A549 (cell line): Measurements from ENCODE around the gene RIMBP2. TPM values are rescaled to one million over a fixed set of nuclear protein-coding genes. Genes with fewer than 3 reads are reported as not detected.

ENCODE experiments used
- ATAC-seq, 2 experiments: fragments of 200-7000 bp in 1 of 2; fragments of >200 bp in 1 of 2; cut with Nextera tagmentation in 1 of 2; cut with Tn5 transposase in 1 of 2; 3 replicates each; pipeline versions ENCODE4 v1.8.0 to v1.9.1; 2018 to 2020; ENCODE audit warnings: mild to moderate bottlenecking in 1 of 2, moderate library complexity in 1 of 2
- CTCF ChIA-PET: fragments of 300-600 bp; sonication (Branson Sonifier 250); formaldehyde crosslinking; extraction: SDS; loops from one replicate; lab custom pipeline; 2021; ENCODE audit warnings: antibody characterized with exemption, inconsistent platforms; lab: Yijun Ruan, JAX
- POLR2A ChIA-PET: fragments of 350-600 bp; formaldehyde crosslinking; extraction: SDS; loops from one replicate; lab custom pipeline; 2021; ENCODE audit warnings: antibody characterized with exemption, inconsistent platforms; lab: Yijun Ruan, JAX
- DNase-seq, 2 experiments: peaks; one replicate each; pipeline versions ENCODE4 v3.0.0 to v3.0.0-alpha.2; 2011 to 2016; ENCODE audit warnings: low read depth in 1 of 2, low spot score in 1 of 2
- FAIRE-seq: peaks from 2 replicates; lab custom pipeline; 2011; peaks lifted over from hg19 to GRCh38; lab: Jason Lieb, UNC
- H3K27ac ChIP-seq, 2 experiments: fragments of >200 bp; sonication (Bioruptor Twin); formaldehyde crosslinking; 3 replicates each; pipeline ENCODE4 v1.5.1; 2016 to 2017
- H3K4me1 ChIP-seq: fragments of >200 bp; sonication (Bioruptor Twin); formaldehyde crosslinking; 3 replicates; pipeline ENCODE4 v1.6.1; 2016
- H3K4me2 ChIP-seq: fragments of >200 bp; sonication (Bioruptor Twin); formaldehyde crosslinking; 3 replicates; pipeline ENCODE4 v1.6.1; 2016
- H3K4me3 ChIP-seq: fragments of >200 bp; sonication (Bioruptor Twin); formaldehyde crosslinking; 3 replicates; pipeline ENCODE4 v1.5.1; 2016
- H3K9me3 ChIP-seq: fragments of >200 bp; sonication (Bioruptor Twin); formaldehyde crosslinking; 3 replicates; pipeline ENCODE4 v1.6.1; 2016
- BHLHE40 ChIP-seq: IDR thresholded peaks from 2 replicates; pipeline ENCODE4 v1.6.1; 2012; ENCODE audit warnings: low read depth, low read length, inconsistent platforms
- CBX2 ChIP-seq: fragments of 200-600 bp; sonication (generic); IDR thresholded peaks from 2 replicates; pipeline ENCODE4 v1.6.1; 2016; ENCODE audit warnings: low read depth, mild to moderate bottlenecking, borderline replicate concordance
- CEBPB ChIP-seq, 2 experiments: fragments of >200 bp in 1 of 2; sonication (Bioruptor Twin) in 1 of 2; formaldehyde crosslinking in 1 of 2; IDR thresholded peaks; 2 replicates each; pipeline ENCODE4 v1.6.1; 2012 to 2016
- ESRRA ChIP-seq: fragments of 150-350 bp; IDR thresholded peaks from 2 replicates; pipeline ENCODE4 v1.6.1; 2014; ENCODE audit warnings: mild to moderate bottlenecking, low read length, borderline replicate concordance
- FOSB ChIP-seq: fragments of 250-450 bp; sonication (Bioruptor Pico); IDR thresholded peaks from 2 replicates; pipeline ENCODE4 v1.5.0; 2020; ENCODE audit warnings: mild to moderate bottlenecking, moderate library complexity
- FOSL2 ChIP-seq, 2 experiments: fragments of 450-650 bp in 1 of 2; fragments of >200 bp in 1 of 2; sonication (Bioruptor Twin) in 1 of 2; formaldehyde crosslinking; IDR thresholded peaks; 2 replicates each; pipeline versions ENCODE4 v1.5.0 to v1.6.1; 2016 to 2020; ENCODE audit warnings: mild to moderate bottlenecking in 1 of 2, moderate library complexity in 1 of 2
- GATA3 ChIP-seq: IDR thresholded peaks from 2 replicates; pipeline ENCODE4 v1.6.1; 2012; ENCODE audit warnings: borderline replicate concordance
- HDAC2 ChIP-seq: fragments of 200-600 bp; sonication (generic); IDR thresholded peaks from 2 replicates; pipeline ENCODE4 v1.6.1; 2016
- HOXA7 ChIP-seq: fragments of 250-450 bp; sonication (Bioruptor Pico); IDR thresholded peaks from 2 replicates; pipeline ENCODE4 v1.5.0; 2020; ENCODE audit warnings: mild to moderate bottlenecking, moderate library complexity
- HOXB5 ChIP-seq: fragments of 250-450 bp; sonication (Bioruptor Pico); IDR thresholded peaks from 2 replicates; pipeline ENCODE4 v1.5.0; 2020; ENCODE audit warnings: mild to moderate bottlenecking, moderate library complexity
- JUN ChIP-seq, 2 experiments: fragments of >200 bp; sonication (Bioruptor Twin); formaldehyde crosslinking; IDR thresholded peaks; 2 replicates in 1 of 2; 3 replicates in 1 of 2; pipeline ENCODE4 v1.6.1; 2016 to 2017
- JUNB ChIP-seq: fragments of >200 bp; sonication (Bioruptor Twin); formaldehyde crosslinking; IDR thresholded peaks from 2 replicates; pipeline ENCODE4 v1.6.1; 2016
- MAFK ChIP-seq: fragments of 450-650 bp; IDR thresholded peaks from 2 replicates; pipeline ENCODE4 v1.6.1; 2014; ENCODE audit not compliant: partially characterized antibody
- MAZ ChIP-seq: fragments of 150-350 bp; IDR thresholded peaks from 2 replicates; pipeline ENCODE4 v1.6.1; 2014; ENCODE audit warnings: antibody characterized with exemption, low read depth, low read length, borderline replicate concordance
- NR3C1 ChIP-seq: fragments of >200 bp; sonication (Bioruptor Twin); formaldehyde crosslinking; IDR thresholded peaks from 3 replicates; pipeline ENCODE4 v1.6.1; 2017
- POLR2A ChIP-seq: IDR thresholded peaks from 2 replicates; pipeline ENCODE4 v1.6.1; 2012; ENCODE audit warnings: mild to moderate bottlenecking, low read length
- POLR2AphosphoS2 ChIP-seq: conservative IDR thresholded peaks from 2 replicates; pipeline ENCODE4 v1.6.1; 2012; ENCODE audit warnings: low read length, improper control_type of control experiment, inconsistent platforms
- RAD21 ChIP-seq, 2 experiments: fragments of >200 bp in 1 of 2; sonication (Bioruptor Twin) in 1 of 2; formaldehyde crosslinking in 1 of 2; IDR thresholded peaks in 1 of 2; conservative IDR thresholded peaks in 1 of 2; 2 replicates in 1 of 2; 3 replicates in 1 of 2; pipeline ENCODE4 v1.6.1; 2012 to 2018; ENCODE audit warnings: inconsistent platforms in 1 of 2
- RCOR1 ChIP-seq: fragments of 150-350 bp; IDR thresholded peaks from 2 replicates; pipeline ENCODE4 v1.6.1; 2014; ENCODE audit warnings: antibody characterized with exemption, low read length, low read depth
- SMC3 ChIP-seq: fragments of >200 bp; sonication (Bioruptor Twin); formaldehyde crosslinking; IDR thresholded peaks from 3 replicates; pipeline ENCODE4 v1.6.1; 2018; ENCODE audit warnings: inconsistent platforms
- SREBF2 ChIP-seq: fragments of 450-650 bp; IDR thresholded peaks from 2 replicates; pipeline ENCODE4 v1.6.1; 2014; ENCODE audit warnings: mild to moderate bottlenecking, moderate library complexity
- TFCP2L1 ChIP-seq: fragments of 250-450 bp; sonication (Bioruptor Pico); IDR thresholded peaks from 2 replicates; pipeline ENCODE4 v1.5.0; 2021; ENCODE audit warnings: mild to moderate bottlenecking
- ZC3H11A ChIP-seq: fragments of 450-650 bp; IDR thresholded peaks from 2 replicates; pipeline ENCODE4 v1.6.1; 2014; ENCODE audit warnings: antibody characterized with exemption, mild to moderate bottlenecking
- ZFP36 ChIP-seq: fragments of 450-650 bp; IDR thresholded peaks from 2 replicates; pipeline ENCODE4 v1.6.1; 2014; ENCODE audit warnings: borderline replicate concordance; ENCODE audit not compliant: partially characterized antibody
- ZNF302 ChIP-seq: fragments of 250-450 bp; sonication (Bioruptor Pico); IDR thresholded peaks from 2 replicates; pipeline ENCODE4 v1.9.0; 2021; ENCODE audit warnings: inconsistent platforms, mild to moderate bottlenecking, moderate library complexity
- ZSCAN20 ChIP-seq: fragments of 250-450 bp; sonication (Bioruptor Pico); IDR thresholded peaks from 2 replicates; pipeline ENCODE4 v1.8.0; 2022; ENCODE audit warnings: mild to moderate bottlenecking, moderate library complexity
- WGBS: methylation state at CpG from one replicate; pipeline ENCODE4 v1.1.6; 2017; ENCODE audit errors: missing lambda C conversion rate; 5-methylcytosine and 5-hydroxymethylcytosine counted together
- polyA plus RNA-seq, 4 experiments: library from polyadenylated mRNA; depleted of rRNA in 3 of 4; stranded (reverse); fragments of >200 nt; fragmentation: RNase III in 1 of 4; extraction: RNeasy Plus Mini Kit Qiagen cat#74134 plus additional on column Dnase treatment in 1 of 4; gene quantifications; 2 replicates in 3 of 4; 3 replicates in 1 of 4; pipeline ENCODE4 v1.2.3, GENCODE V29; 2011 to 2017
- TF ChIP-seq, protein P1 (sequence below): IDR thresholded peaks from 2 replicates; pipeline ENCODE4 v1.6.1; 2012
- TF ChIP-seq, protein P2 (sequence below): IDR thresholded peaks from 2 replicates; pipeline ENCODE4 v1.6.1; 2012
- TF ChIP-seq, protein P3 (sequence below): fragments of >200 bp; sonication (Bioruptor Twin); formaldehyde crosslinking; IDR thresholded peaks from 2 replicates; pipeline ENCODE4 v1.6.1; 2016
- TF ChIP-seq, protein P4 (sequence below): fragments of 450-650 bp; IDR thresholded peaks from 2 replicates; pipeline ENCODE4 v1.6.1; 2014; ENCODE audit warnings: antibody characterized with exemption
- TF ChIP-seq, protein P5 (sequence below): fragments of >200 bp; sonication (Bioruptor Twin); formaldehyde crosslinking; IDR thresholded peaks from 3 replicates; pipeline ENCODE4 v1.6.1; 2016
- TF ChIP-seq, protein P6 (sequence below): fragments of 150-350 bp; IDR thresholded peaks from 2 replicates; pipeline ENCODE4 v1.6.1; 2014; ENCODE audit warnings: low read depth, mild to moderate bottlenecking, low read length
- TF ChIP-seq, protein P7 (sequence below): IDR thresholded peaks from 2 replicates; pipeline ENCODE4 v1.6.1; 2012; ENCODE audit warnings: low read depth, borderline replicate concordance

The RIMBP2 gene
- polyA plus RNA-seq, 2 of the 4 experiments (the other 2 are of a cell fraction): not detected

DNA sequence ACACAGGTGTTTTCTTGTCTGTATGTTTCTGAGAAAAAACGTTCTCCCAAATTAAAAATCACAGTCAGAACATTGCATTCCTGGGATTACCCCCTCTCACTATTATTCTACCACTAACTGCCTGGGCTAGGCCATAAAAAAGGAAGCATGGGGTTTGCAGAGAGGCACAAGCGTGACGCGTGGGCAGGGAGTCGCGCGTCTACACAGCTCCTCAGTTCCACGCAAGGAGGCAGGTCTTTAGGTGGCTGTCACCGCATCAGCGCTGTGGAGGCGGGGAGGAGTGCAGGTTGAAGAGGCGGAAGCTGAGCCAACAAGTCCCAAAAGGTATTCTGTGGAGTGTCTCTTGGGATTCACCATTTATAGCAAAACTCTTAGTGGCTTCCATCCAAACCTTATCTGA is 109.9 kb downstream of the RIMBP2 start:
- Histone ChIP-seq H3K4me3 (no peak overlapping the region), H3K9me3 (no peaks in the 10 kb centered on the region), H3K4me2 (no peak overlapping the region), H3K27ac (no peak overlapping the region), H3K4me1 (no peaks in the 10 kb centered on the region)
- CTCF ChIA-PET: no interaction called here
- FAIRE-seq (no peak), DNase-seq (no peak), ATAC-seq (no peak)
- 80% methylated on average over 12 of the region's 12 CpGs for WGBS
- TF ChIP-seq CBX2: no peak
- TF ChIP-seq ZFP36: no peak
- no peak for TF ChIP-seq HOXA7 (CRISPR knock-in tag)
- no peak for TF ChIP-seq POLR2AphosphoS2
- no peak for TF ChIP-seq FOSL2 (IDR thresholded peaks at IDR 0.05)
- TF ChIP-seq FOSL2 (CRISPR knock-in tag; IDR thresholded peaks at IDR 0.05): no peak
- no peak for TF ChIP-seq CEBPB (IDR thresholded peaks at IDR 0.05)
- no peak for TF ChIP-seq JUN (IDR thresholded peaks at IDR 0.05)
- TF ChIP-seq BHLHE40: no peak
- TF ChIP-seq, protein P1, sequence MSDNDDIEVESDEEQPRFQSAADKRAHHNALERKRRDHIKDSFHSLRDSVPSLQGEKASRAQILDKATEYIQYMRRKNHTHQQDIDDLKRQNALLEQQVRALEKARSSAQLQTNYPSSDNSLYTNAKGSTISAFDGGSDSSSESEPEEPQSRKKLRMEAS: no peak
- TF ChIP-seq RAD21 (conservative IDR thresholded peaks at IDR 0.05 in 1 of 2, IDR thresholded peaks at IDR 0.05 in 1 of 2): no peak
- TF ChIP-seq, protein P2, sequence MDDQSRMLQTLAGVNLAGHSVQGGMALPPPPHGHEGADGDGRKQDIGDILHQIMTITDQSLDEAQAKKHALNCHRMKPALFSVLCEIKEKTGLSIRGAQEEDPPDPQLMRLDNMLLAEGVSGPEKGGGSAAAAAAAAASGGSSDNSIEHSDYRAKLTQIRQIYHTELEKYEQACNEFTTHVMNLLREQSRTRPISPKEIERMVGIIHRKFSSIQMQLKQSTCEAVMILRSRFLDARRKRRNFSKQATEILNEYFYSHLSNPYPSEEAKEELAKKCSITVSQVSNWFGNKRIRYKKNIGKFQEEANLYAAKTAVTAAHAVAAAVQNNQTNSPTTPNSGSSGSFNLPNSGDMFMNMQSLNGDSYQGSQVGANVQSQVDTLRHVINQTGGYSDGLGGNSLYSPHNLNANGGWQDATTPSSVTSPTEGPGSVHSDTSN: no peak
- TF ChIP-seq ZC3H11A: no peak
- TF ChIP-seq MAZ: no peak
- TF ChIP-seq, protein P3, sequence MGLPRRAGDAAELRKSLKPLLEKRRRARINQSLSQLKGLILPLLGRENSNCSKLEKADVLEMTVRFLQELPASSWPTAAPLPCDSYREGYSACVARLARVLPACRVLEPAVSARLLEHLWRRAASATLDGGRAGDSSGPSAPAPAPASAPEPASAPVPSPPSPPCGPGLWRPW: no peak
- TF ChIP-seq RCOR1: no peak
- TF ChIP-seq, protein P4, sequence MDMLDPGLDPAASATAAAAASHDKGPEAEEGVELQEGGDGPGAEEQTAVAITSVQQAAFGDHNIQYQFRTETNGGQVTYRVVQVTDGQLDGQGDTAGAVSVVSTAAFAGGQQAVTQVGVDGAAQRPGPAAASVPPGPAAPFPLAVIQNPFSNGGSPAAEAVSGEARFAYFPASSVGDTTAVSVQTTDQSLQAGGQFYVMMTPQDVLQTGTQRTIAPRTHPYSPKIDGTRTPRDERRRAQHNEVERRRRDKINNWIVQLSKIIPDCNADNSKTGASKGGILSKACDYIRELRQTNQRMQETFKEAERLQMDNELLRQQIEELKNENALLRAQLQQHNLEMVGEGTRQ: no peak
- no peak for TF ChIP-seq POLR2A
- TF ChIP-seq SREBF2: no peak
- TF ChIP-seq HOXB5 (CRISPR knock-in tag): no peak
- no peak for TF ChIP-seq GATA3
- POLR2A ChIA-PET: no interaction called here

DNA sequence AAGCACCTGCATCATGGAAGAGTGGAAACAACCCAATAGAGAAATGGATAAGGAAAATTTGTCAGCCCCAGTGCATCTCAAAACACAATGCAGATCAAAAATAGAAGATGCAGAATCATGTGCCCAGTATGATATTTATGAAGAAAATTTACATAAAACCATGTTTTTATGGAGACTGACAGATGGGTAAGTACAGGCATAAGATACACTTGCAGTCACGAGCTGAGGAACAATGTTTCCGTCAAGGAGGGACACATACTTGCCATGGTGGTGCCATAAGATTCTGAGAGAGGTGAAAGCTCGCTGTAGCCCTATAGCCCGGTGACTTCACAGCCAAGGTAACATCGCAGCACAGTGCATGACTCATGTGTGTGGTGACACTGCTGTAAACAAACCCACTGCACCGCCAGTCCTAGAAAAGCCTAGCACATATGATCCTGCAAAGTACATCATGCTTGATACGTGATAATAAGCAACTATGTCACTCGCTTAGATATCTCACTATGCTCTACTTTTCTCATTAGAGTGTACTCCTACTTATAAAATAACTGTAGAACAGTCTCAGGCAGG is 112.6 kb downstream of the RIMBP2 start:
- Histone ChIP-seq H3K4me1 (no peaks in the 10 kb centered on the region), H3K9me3 (no peaks in the 10 kb centered on the region), H3K27ac (no peak overlapping the region), H3K4me3 (no peak overlapping the region), H3K4me2 (no peak overlapping the region)
- ChIA-PET CTCF (no interaction called here), POLR2A (no interaction called here)
- no peak for DNase-seq
- ATAC-seq: no peak
- WGBS: 18% methylated on average over 8 of the region's 8 CpGs
- TF ChIP-seq MAZ (no peak), NR3C1 (no peak), BHLHE40 (no peak), SMC3 (no peak), HDAC2 (no peak), POLR2AphosphoS2 (no peak), ZNF302 (no peak), MAFK (no peak), ZSCAN20 (no peak), FOSB (no peak), ZC3H11A (no peak), TFCP2L1 (CRISPR knock-in tag) (no peak), JUNB (no peak), ESRRA (no peak)
- TF ChIP-seq, protein P5, sequence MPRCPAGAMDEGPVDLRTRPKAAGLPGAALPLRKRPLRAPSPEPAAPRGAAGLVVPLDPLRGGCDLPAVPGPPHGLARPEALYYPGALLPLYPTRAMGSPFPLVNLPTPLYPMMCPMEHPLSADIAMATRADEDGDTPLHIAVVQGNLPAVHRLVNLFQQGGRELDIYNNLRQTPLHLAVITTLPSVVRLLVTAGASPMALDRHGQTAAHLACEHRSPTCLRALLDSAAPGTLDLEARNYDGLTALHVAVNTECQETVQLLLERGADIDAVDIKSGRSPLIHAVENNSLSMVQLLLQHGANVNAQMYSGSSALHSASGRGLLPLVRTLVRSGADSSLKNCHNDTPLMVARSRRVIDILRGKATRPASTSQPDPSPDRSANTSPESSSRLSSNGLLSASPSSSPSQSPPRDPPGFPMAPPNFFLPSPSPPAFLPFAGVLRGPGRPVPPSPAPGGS: no peak
- TF ChIP-seq, protein P6, sequence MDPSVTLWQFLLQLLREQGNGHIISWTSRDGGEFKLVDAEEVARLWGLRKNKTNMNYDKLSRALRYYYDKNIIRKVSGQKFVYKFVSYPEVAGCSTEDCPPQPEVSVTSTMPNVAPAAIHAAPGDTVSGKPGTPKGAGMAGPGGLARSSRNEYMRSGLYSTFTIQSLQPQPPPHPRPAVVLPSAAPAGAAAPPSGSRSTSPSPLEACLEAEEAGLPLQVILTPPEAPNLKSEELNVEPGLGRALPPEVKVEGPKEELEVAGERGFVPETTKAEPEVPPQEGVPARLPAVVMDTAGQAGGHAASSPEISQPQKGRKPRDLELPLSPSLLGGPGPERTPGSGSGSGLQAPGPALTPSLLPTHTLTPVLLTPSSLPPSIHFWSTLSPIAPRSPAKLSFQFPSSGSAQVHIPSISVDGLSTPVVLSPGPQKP: no peak
- TF ChIP-seq, protein P7, sequence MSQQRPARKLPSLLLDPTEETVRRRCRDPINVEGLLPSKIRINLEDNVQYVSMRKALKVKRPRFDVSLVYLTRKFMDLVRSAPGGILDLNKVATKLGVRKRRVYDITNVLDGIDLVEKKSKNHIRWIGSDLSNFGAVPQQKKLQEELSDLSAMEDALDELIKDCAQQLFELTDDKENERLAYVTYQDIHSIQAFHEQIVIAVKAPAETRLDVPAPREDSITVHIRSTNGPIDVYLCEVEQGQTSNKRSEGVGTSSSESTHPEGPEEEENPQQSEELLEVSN: no peak
- no peak for FAIRE-seq
